Natural killer cell (primary cell): ENCODE results near the gene RAD51B. TPM values are rescaled to one million over a fixed set of nuclear protein-coding genes. Genes with fewer than 3 reads are reported as not detected.
"Not testable (repeated sequence)": the region's sequence is repeated elsewhere in the genome, so short reads cannot be mapped to it uniquely, and the experiment has no call there.

ENCODE experiments used
- ATAC-seq, 3 donors: fragments of 150-1000 bp in 2 of 3; fragments of 200-7000 bp in 1 of 3; cut with Tn5 transposase; 1 replicate in 1 of 3; 2 replicates in 2 of 3; pipeline ENCODE4 v1.10.0; 2021; ENCODE audit warnings: mild to moderate bottlenecking in 2 of 3, moderate library complexity in 2 of 3
- DNase-seq, 2 donors: peaks; one replicate each; pipeline versions ENCODE4 v3.0.0 to v3.0.0-alpha.2; 2013 to 2021; ENCODE audit warnings: mixed read lengths in 1 of 2
- H3K27ac ChIP-seq: one replicate; pipeline ENCODE4 v1.5.1; 2013; ENCODE audit warnings: mild to moderate bottlenecking, low read length
- H3K27me3 ChIP-seq: one replicate; pipeline ENCODE4 v1.6.1; 2013; ENCODE audit warnings: low read length; ENCODE audit not compliant: control insufficient read depth, insufficient read depth
- H3K36me3 ChIP-seq: one replicate; pipeline ENCODE4 v1.6.1; 2013; ENCODE audit warnings: low read length; ENCODE audit not compliant: control insufficient read depth, insufficient read depth
- H3K4me1 ChIP-seq: one replicate; pipeline ENCODE4 v1.6.1; 2013; ENCODE audit warnings: low read length; ENCODE audit not compliant: control insufficient read depth, insufficient read depth
- H3K4me3 ChIP-seq: one replicate; pipeline ENCODE4 v1.5.1; 2013; ENCODE audit warnings: low read length
- H3K9me3 ChIP-seq: one replicate; pipeline ENCODE4 v1.6.1; 2013; ENCODE audit warnings: low read length; ENCODE audit not compliant: control insufficient read depth, insufficient read depth
- H3K27ac Mint-ChIP-seq, 2 donors: one replicate each; pipeline ENCODE4 v1.8.0; 2022; ENCODE audit warnings: mild to moderate bottlenecking in 2 of 2, mixed read lengths in 2 of 2, moderate library complexity in 1 of 2
- H3K27me3 Mint-ChIP-seq, 2 donors: one replicate each; pipeline ENCODE4 v1.8.0; 2022; ENCODE audit warnings: low read depth in 2 of 2, mixed read lengths in 2 of 2
- H3K36me3 Mint-ChIP-seq: one replicate; pipeline ENCODE4 v1.8.0; 2022; ENCODE audit warnings: mixed read lengths
- H3K4me1 Mint-ChIP-seq, 2 donors: one replicate each; pipeline ENCODE4 v1.8.0; 2022; ENCODE audit warnings: mixed read lengths in 2 of 2
- H3K4me3 Mint-ChIP-seq: one replicate; pipeline ENCODE4 v1.8.0; 2022; ENCODE audit warnings: mild to moderate bottlenecking, moderate library complexity, mixed read lengths
- H3K9me3 Mint-ChIP-seq, 2 donors: one replicate each; pipeline ENCODE4 v1.8.0; 2022; ENCODE audit warnings: mixed read lengths in 2 of 2
- WGBS: methylation state at CpG from one replicate; pipeline ENCODE4 v1.1.7; 2013; ENCODE audit warnings: missing lambda C conversion rate; ENCODE audit not compliant: insufficient coverage; 5-methylcytosine and 5-hydroxymethylcytosine counted together
- intact Hi-C: fragments of 100-400 bp; cut with micrococcal nuclease; formaldehyde crosslinking; loops from one replicate; pipeline ENCODE4 v1.14.2; 2022
- total RNA-seq, 4 donors: library from RNA; stranded (reverse); fragments of 120-200 nt in 1 of 4; gene quantifications; one replicate each; pipeline versions ENCODE4 v1.2.3 to v1.2.4, GENCODE V29; 2013 to 2022
- TF ChIP-seq, protein P1 (sequence below): fragments of 200-600 bp; IDR thresholded peaks from one replicate; pipeline ENCODE4 v1.8.0; 2022; ENCODE audit warnings: antibody characterized with exemption

Gene RAD51B
- total RNA-seq, 3 donors from 2014 or later (not counting 1 experiment from before 2014, with no cell fraction given), result 28.1 to 37.6 (median 28.6) TPM

- DNase-seq, result no peak
- ATAC-seq, result no peak
- H3K9me3 Mint-ChIP-seq, result no peaks in the 10 kb centered on the region
- H3K4me1 Mint-ChIP-seq, result peaks cover 0 to 5% of the 10 kb centered on the region in 2 donors
- Histone ChIP-seq H3K4me3 (no peak overlapping the region), H3K36me3 (no peaks in the 10 kb centered on the region), H3K9me3 (no peaks in the 10 kb centered on the region), H3K27ac (no peak overlapping the region), H3K4me1 (no peaks in the 10 kb centered on the region), H3K27me3 (no peaks in the 10 kb centered on the region)
- no peak overlapping the region for H3K4me3 Mint-ChIP-seq
- H3K36me3 Mint-ChIP-seq, result no peaks in the 10 kb centered on the region
- no peaks in the 10 kb centered on the region for H3K27me3 Mint-ChIP-seq
- intact Hi-C loops, result no loop called here
- WGBS, result 94% methylated on average over 2 of the region's 2 CpGs
- TF ChIP-seq, protein P1, sequence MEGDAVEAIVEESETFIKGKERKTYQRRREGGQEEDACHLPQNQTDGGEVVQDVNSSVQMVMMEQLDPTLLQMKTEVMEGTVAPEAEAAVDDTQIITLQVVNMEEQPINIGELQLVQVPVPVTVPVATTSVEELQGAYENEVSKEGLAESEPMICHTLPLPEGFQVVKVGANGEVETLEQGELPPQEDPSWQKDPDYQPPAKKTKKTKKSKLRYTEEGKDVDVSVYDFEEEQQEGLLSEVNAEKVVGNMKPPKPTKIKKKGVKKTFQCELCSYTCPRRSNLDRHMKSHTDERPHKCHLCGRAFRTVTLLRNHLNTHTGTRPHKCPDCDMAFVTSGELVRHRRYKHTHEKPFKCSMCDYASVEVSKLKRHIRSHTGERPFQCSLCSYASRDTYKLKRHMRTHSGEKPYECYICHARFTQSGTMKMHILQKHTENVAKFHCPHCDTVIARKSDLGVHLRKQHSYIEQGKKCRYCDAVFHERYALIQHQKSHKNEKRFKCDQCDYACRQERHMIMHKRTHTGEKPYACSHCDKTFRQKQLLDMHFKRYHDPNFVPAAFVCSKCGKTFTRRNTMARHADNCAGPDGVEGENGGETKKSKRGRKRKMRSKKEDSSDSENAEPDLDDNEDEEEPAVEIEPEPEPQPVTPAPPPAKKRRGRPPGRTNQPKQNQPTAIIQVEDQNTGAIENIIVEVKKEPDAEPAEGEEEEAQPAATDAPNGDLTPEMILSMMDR, result no peak
- no peak overlapping the region for H3K27ac Mint-ChIP-seq
Measured at GRCh38 chr14:68042586-68043210, 223.1 kb downstream of the RAD51B start.

GRCh38 chr14:68043752-68044151 lies 224.2 kb downstream of the RAD51B start:
- H3K27ac Mint-ChIP-seq, result no peak overlapping the region
- no peaks in the 10 kb centered on the region for H3K27me3 ChIP-seq
- H3K4me1 Mint-ChIP-seq, result peaks cover 0 to 5% of the 10 kb centered on the region in 2 donors
- no peaks in the 10 kb centered on the region for H3K9me3 ChIP-seq
- H3K27me3 Mint-ChIP-seq, result no peaks in the 10 kb centered on the region
- H3K9me3 Mint-ChIP-seq, result no peaks in the 10 kb centered on the region
- no peaks in the 10 kb centered on the region for H3K4me1 ChIP-seq
- intact Hi-C loops, result no loop called here
- no peaks in the 10 kb centered on the region for H3K36me3 Mint-ChIP-seq
- TF ChIP-seq, protein P1, result no peak
- no peak overlapping the region for H3K27ac ChIP-seq
- no peak for DNase-seq
- no peak overlapping the region for H3K4me3 ChIP-seq
- ATAC-seq, result no peak
- no peak overlapping the region for H3K4me3 Mint-ChIP-seq
- no peaks in the 10 kb centered on the region for H3K36me3 ChIP-seq

GRCh38 chr14:68047906-68048305 lies 228.3 kb downstream of the RAD51B start:
- Mint-ChIP-seq H3K36me3 (no peaks in the 10 kb centered on the region), H3K27ac (no peak overlapping the region), H3K9me3 (no peaks in the 10 kb centered on the region), H3K4me3 (no peak overlapping the region), H3K4me1 (no peaks in the 10 kb centered on the region), H3K27me3 (no peaks in the 10 kb centered on the region)
- no peak for ATAC-seq
- intact Hi-C loops, result no loop called here
- 97% methylated on average over 6 of the region's 6 CpGs for WGBS
- H3K4me1 ChIP-seq, result no peaks in the 10 kb centered on the region
- H3K36me3 ChIP-seq, result no peaks in the 10 kb centered on the region
- H3K27me3 ChIP-seq, result no peaks in the 10 kb centered on the region
- TF ChIP-seq, protein P1, result no peak
- no peaks in the 10 kb centered on the region for H3K9me3 ChIP-seq
- no peak for DNase-seq
- no peak overlapping the region for H3K27ac ChIP-seq
- no peak overlapping the region for H3K4me3 ChIP-seq

- H3K9me3 ChIP-seq, H3K27me3 Mint-ChIP-seq, H3K27ac ChIP-seq, H3K27me3 ChIP-seq, H3K4me1 Mint-ChIP-seq, H3K4me3 Mint-ChIP-seq, H3K36me3 ChIP-seq, H3K36me3 Mint-ChIP-seq, intact Hi-C loops, ATAC-seq, DNase-seq, H3K4me1 ChIP-seq, H3K27ac Mint-ChIP-seq, H3K4me3 ChIP-seq, H3K9me3 Mint-ChIP-seq: not testable (repeated sequence)
- 100% methylated on average over 1 of the region's 2 CpGs for WGBS
Measured at GRCh38 chr14:68048815-68049214, 229.2 kb downstream of the RAD51B start.
